SH-SY5Y (cell line): ENCODE results near the gene CREBBP.

ENCODE experiments used
- GATA2 ChIP-seq: IDR thresholded peaks from 2 replicates; pipeline ENCODE4 v1.6.1; 2011; ENCODE audit warnings: mild to moderate bottlenecking, low read depth, low read length
- GATA3 ChIP-seq: IDR thresholded peaks from 2 replicates; pipeline ENCODE4 v1.6.1; 2011; ENCODE audit warnings: low read depth, mild to moderate bottlenecking, low read length, moderate library complexity

DNA sequence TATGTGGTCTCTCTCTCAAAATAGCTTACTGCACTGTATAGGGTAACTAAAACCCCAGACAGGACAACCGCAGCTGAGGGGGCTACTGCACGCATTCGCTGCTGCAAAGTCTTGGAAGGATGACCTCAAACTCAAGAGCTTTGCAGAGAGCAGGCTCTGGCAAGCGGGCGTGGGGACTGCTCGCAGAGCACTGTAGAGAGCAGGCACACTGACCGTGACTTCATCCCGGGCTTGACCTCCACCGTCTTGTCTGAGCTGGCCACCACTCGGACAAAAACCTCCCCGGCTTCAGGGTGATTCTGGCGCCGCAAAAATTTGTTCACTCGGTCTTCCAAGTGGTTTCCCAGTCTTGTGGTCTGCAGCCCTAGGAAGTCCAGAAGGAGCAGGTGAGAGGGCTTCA is 140.3 kb downstream of the CREBBP start:
- TF ChIP-seq GATA2 (no peak), GATA3 (no peak)
